Measurements from ENCODE around the gene SUMF1.

- TF ChIP-seq CHD1 (IDR thresholded peaks at IDR 0.05; ENCODE audit: low read depth, low read length) (no peak), SMC3 (IDR thresholded peaks at IDR 0.05; ENCODE audit: low read depth, low read length) (no peak), RCOR1 (IDR thresholded peaks at IDR 0.05; ENCODE audit: insufficient replicate concordance, low read length) (no peak), CTCF (conservative IDR thresholded peaks at IDR 0.05; ENCODE audit: low read depth, low read length) (no peak), POLR2A (IDR thresholded peaks at IDR 0.05; ENCODE audit: low read depth, low read length) (peak; percentile 99)
Observed at GRCh38 chr3:4493014-4493940, 26.2 kb upstream of the SUMF1 start, which contains the start of gene ITPR1.
